HG02943 (cell line): Measurements from ENCODE around the gene RGS16.

ENCODE experiments used
- ATAC-seq: cut with Tn5 transposase; IDR thresholded peaks from one replicate; pipeline ENCODE4 v1.9.1; 2021; ENCODE audit warnings: mild to moderate bottlenecking, low read depth, moderate library complexity; ENCODE audit not compliant: unreplicated experiment

Gene RGS16

DNA sequence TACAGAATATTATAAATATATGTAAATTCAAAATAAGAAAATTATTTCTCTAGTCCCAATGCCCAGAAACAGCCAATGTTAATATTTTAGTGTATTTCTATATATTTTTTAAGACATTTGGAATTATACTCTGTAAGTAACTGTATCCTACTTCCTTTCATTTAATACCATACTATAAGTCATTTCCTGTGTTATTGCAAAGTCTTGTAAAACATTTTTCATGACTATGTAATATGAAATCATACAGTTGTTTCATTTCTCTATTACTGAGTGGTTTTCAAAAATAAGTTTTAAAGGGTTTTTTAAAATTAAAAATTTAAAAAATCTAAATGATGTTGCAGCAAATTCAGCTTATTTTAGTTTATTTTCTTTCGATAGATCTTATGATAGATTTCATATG is 17.1 kb downstream of the RGS16 start:
- no peak for ATAC-seq

DNA sequence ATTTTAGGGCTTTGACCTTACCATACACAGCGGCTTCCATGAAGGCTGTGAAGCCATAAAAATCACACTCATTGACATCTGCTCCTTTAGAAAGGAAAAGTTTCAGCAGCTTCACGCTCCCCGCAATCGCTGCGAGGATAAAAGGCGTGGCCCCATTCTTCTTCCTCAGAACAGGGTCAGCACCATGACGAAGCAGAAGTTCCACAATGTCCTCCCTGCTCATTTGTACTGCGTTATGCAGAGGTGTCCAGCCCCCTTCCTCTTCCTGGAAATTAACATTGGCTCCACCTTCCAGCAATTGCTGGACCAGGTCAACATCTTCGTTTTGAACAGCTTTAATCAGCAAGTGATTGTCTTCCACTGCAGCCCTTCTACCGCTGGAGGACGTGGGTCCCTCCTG is 17.8 kb downstream of the RGS16 start:
- no peak for ATAC-seq

DNA sequence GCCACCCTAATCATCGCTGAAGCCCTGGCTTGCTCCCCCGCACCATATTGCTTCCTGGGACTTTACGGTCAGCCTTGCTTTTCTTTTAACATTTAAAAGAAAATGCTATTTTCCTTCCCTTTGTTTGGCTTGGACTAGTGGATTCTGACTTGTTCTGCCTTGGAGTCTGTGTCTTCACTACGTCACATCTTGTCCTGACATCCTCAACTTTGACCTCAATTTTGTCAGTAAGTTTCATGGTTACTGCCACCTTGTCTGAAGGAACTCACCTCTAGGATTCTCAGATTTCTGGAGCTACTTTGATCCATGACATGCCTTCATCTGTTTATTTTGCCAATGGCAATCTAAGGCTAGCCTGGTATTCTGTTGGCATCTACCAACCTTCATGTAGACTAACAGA is 19.4 kb downstream of the RGS16 start:
- no peak for ATAC-seq

DNA sequence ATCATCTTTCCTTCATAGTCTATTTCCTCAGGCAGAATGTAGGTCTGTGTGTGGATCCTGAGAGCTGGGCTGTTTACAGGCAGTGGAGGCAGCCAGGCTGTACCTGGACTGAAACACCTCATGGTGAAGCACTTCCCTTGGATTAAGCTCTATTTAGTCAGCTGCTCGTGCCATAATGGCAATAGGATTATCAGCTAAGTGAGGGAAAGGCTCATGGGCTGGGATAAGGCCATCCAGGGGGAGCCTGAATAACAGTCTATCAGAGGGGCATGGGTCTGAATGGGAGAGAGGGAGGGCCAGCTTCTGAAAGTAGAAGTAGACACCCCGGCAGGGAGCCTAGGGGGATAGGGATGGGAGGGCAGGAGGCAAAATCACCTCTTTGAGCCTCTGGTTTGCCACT is 23.5 kb downstream of the RGS16 start:
- no peak for ATAC-seq

DNA sequence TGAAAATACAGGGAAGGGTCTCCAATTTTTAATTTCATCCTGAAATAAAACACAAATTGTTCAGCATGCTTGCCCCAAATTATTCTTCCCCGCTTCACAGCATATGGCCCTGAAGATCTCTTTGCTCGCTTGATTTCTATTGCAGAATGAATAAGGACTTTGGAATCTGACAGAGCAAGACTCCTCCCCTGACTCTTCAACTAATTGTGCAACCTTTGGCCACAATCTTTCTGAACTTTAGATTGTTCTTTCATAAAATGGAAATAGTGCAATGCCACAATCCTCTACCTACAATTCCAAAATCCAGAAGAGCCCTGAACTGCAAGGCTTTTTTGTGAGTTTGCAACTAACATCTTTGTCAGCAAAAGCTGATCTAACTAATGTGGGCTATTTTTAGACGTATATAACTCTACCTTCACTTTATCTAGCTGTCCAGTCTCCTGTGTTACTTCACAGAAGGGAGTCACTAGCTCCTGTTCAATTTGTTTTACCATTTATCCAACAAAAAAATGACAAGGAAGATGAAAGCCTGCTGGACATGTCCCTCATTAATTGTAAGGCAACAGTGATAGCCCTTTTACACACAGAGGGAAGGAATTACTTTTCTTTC is 28.5 kb downstream of the RGS16 start:
- ATAC-seq = no peak

DNA sequence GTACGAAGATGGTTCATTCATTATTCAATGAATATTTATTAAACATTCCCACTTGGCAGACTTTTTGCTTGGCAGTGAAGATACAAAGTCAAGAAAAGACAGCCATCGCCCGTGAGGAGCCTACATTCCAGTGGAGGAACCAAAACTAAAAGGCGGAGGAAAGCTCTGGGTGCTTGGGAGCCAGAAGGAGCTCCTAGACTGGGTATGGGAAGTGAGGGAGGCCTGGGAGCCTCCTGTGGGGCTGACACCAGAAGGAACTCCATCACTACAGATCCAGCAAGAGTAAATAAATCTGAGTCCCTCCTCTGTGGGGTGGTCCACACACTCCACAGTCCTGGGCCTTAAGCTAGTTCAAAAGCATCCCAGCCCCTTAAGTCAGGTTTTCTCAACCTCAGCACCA is 30.0 kb downstream of the RGS16 start:
- no peak for ATAC-seq

DNA sequence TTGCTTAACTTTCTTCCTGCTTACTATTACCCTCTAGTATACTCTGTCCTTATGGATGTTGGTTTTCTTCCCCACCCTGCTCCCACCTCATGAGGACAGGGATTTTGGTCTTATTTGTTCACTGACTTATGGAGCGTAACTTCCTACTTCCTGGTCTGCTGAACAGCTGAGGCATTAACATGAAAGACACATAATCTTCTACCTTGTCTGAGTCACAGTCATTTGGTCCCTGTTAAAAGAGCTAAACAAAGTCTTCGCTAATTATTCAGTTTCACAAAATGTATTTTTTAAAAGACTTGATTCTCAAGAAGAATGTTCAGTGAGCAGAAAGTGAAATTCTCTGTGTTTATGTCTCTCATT is 33.6 kb downstream of the RGS16 start:
- no peak for ATAC-seq

DNA sequence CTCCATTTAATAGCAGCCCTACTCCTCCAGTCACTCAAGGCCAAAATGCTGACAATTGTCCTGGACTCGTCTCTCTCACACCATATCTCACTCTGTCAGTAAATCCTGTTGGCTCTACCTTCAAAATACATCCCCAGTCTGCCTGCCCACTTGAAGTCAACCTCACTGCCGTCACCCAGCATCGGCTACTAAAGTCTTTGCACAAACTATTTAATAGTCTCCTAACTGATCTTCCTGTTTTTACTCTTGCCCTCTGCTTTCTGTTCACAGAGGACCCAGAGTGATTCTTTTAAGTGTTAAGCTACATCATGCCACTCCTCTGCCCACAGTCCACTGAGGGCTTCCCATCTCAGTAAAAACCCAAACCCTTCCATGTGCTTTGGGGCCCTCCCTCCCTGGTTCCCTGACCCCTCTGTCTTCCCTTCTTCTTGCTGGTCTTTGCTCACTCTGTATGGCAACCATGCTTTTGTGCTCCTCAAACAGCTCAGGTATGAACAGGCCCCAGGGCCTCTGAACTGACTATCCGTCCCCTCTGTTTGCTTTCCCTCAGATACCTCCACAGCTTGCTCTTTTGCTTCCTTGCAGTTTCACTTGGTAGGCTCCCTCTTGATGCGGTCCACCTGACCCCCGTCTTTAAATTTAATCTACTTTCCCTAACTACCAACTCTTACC is 34.1 kb downstream of the RGS16 start:
- ATAC-seq = no peak

DNA sequence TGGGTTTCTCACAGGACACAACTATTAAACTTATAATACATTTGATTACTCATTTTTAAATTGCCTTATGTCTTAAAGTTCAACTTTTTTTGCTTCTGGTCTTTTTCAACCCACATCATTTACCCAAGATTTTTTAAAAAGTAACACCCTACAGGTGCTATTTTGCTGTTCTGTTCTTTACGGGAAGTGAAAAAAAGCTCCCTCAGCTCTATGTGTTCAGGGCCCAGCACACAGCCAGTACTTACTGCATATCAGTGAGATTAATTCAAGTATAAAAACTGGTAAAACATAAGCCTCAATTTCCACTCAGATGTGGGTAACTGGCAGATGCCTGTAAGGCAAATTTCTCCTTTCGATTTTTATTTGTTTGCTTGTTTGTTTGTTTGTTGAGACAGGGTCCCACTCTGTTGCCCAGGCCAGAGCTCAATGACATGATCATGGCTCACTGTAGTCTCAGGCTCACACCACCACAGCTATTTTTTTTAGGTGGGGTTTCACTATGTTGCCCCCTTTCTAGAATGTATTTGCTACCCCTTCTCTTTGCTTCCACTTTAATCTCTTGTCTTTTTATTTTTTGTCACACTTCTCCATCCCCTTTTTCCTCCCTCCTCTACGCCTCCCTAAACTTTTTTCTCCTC is 35.4 kb downstream of the RGS16 start:
- ATAC-seq = no peak

DNA sequence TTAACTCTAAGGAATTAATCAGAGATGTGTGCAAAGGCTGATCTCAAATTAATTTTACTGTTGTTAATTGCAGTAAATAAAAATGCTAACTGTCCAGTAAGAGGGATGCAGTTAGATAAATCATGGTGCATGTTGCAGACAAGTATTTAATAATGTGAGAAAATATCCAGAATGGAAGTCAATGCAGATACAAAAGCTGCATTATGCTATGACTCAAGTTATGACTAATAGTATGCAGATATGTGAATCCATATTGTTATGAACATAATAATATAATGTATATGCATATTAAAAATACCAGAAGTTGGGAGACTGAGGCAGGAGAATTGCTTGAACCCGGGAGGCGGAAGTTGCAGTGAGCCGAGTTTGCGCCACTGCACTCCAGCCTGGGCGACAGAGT is 36.6 kb downstream of the RGS16 start:
- ATAC-seq = no peak

DNA sequence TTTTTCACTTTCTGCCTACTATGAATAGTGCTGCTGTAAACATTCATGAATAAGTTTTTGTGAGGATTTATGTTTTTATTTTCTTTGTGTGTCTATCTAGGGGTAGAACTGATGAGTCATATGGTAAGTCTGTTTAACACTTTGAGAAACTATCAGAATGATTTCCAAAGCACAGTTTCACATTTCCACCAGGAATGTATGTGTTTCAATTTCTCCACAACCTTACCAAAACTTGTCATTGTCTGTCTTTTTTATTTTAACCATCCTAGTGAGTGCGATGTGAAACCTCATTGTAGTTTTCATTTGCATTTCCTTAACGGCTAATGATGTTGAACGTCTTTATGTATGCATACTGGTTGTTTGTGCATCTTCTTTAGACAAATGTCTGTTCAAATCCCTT is 38.7 kb downstream of the RGS16 start:
- no peak for ATAC-seq

DNA sequence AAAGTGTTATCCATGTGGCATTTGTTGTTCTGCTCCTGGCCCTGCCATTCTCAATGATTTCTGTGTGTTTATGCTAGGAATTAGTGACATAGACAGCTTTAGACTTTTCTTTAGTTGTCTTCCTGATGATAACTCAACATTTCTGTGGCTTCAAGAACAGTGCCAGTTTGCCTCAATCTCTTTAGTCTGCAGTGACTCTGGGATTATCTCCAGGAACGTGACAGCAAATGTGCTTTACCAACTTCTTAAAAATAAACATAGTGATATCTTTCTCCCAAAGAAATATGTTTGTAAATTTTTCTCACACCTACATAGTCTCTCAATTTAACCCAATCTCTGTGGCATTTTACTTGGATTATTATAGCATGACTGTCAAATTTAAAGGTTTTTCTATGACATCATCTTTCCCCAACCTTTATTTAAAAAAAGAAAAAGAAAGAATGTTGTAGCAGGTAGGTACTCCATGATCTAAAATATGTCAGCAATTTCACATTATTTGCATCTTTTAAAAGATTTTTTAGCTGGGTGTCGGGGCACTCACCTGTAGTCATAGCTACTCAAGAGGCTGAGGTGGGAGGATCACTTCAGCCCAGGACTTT is 39.7 kb downstream of the RGS16 start:
- no peak for ATAC-seq

DNA sequence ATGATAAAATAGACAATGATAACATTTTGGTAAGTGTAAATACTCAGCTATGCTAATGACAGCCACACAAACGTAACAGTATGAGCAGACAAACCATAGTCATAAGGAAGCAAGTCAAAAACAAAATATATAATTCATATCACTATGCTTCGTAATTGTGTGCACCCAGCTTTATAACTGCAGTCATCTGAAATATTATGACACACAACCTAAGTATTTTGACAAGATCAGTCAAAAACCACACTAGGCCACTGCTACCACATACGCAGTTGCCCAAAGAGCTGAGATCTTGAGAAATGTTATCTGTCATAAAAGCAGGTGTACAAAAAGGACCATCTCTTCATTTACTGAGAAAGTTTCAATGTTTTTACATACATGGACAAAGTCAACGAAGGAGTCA is 41.1 kb downstream of the RGS16 start:
- no peak for ATAC-seq

DNA sequence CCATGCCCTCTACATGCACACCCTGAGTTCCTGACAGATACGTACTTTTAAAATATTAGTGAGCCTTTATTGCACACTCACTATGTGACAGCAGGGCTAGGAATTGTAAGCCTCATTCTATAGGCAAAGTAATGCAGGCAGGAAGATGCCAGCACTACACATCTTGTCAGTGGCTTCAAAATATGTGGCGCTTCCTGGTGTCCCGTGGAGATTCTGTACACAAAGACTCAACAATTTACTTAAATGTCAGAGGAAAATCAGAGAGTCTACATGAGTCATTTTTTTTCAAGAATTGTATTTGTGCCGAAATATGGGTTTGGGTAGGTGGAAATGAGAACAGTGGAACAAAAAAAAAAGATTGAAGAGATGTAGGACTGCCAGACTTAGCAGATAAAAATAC is 42.7 kb downstream of the RGS16 start:
- no peak for ATAC-seq

DNA sequence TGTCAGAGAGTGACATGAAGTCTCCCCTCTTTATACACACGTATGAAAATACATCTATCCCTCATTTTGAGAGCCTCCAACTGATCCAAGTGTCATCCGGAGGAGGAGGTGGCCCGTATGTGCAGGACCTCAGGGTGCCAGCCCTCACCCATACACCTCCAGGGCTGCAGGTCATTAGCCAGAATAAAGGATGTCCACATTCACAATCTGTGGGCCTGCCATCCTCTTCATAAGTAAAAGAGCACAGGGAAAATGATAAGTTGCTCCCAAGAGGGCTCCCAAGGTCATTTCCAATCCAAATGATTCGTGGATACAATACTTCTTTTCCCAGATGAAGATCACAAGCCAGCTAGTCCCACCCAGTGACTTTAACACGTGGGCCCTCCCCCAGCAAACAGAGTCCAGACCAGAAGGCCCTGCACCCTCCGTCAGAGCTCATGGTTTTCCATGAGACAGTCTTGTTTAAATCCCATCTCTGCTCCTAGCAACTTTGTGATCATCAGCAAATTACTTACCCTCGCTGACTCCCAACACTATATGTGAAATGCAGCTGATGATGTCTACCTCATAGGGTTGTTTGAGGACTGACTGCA is 43.7 kb downstream of the RGS16 start:
- no peak for ATAC-seq

DNA sequence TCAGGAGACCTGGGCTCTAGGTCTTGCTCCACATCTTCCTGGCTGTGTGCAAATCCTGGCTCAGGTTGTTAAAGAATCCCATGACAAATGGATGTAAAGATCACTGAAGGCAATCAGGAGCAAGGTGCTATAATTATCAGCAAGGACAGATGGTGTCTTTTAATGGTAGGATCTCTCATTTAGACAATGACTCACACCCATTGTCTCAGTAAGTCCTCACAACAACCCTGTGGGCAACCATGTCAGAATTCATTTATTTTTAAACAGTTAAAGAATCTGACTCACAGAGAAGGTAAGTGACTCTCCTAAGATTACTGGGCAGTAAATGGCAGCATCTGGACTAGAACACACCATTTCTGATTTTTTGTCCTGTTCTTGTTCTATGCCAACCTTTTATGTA is 47.9 kb downstream of the RGS16 start:
- no peak for ATAC-seq

DNA sequence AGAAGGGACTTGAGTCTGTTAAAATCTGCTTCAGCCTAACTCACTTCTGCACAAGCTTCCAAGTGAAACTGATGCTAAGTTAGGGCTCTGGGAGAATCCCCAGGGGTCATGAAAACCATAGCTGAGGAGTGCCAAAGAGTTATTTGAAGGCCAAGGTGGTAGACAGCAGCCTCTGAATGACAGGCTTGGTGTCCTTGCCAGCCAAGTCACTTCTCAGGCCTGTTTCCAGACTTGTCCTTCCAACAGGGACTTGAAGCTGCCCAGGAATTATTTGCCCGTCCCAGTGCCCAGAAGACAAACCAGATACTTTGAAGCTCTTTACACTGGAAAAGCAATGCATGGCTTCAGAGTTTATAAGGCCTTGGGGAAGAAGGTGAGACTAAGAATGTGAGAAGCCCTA is 48.7 kb downstream of the RGS16 start:
- ATAC-seq = no peak

DNA sequence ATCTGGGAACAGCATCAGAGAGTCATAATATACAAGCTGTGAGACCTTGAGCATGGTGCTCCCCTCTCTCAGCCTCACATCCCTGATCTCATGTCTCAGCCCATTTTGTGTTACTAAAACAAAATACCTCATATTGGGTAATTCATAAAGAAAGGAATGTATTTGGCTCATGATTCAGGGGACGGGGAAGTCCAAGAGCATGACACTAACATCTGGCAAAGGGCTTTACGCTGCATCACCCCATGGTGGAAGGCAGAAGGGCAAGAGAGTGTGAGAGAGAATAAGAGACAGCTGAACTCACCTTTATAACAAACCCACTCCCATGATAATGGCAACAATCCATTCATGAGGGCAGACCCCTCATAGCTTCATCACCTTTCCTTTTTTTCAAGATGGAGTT is 51.7 kb downstream of the RGS16 start:
- no peak for ATAC-seq

DNA sequence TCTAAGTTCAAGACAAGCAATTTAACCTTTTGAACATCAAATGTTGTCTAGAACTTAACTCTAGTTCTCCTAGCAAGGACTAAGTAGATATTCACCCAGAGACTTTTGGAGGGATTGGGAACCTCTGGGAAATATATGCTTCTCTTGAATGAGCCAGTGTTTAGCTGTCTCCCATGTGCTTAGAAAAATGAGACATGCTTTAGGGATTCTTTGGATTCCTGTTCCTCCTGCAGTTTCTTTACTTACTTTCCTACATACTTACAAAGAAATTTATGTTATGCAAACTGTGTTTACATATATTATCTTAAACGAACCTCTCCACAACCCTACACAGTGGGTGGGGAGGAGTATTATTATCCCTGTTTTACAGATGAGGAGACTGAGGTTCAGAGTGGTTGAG is 54.4 kb downstream of the RGS16 start:
- no peak for ATAC-seq

DNA sequence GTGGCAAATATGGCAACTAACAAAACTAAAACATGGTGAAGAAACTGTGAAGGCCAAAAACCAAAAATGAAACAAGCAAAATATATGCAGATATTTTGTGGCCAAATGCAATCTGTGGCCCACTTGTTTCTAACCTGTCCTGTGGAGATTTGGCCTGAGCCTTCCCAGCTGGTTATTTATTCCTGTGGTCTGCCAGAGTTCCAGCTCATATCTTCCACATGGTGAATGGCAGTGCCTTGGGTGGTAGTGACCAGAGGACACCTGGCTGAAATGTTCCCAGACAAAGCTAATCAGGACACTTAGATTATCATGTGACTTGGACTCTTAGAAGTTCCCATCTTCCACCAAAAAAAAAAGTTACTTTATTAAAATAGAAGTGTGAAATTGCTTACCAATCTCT is 54.8 kb downstream of the RGS16 start:
- no peak for ATAC-seq
